HG03103 (cell line): Measurements from ENCODE around the gene ZC3H13.
A peak's percentile ranks its signal among the peaks of the same experiment; 100 is the strongest.

Experiments
- ATAC-seq: cut with Tn5 transposase; IDR thresholded peaks from one replicate; pipeline ENCODE4 v1.9.1; 2021; ENCODE audit warnings: low read depth; ENCODE audit not compliant: unreplicated experiment

ZC3H13 gene, protein sequence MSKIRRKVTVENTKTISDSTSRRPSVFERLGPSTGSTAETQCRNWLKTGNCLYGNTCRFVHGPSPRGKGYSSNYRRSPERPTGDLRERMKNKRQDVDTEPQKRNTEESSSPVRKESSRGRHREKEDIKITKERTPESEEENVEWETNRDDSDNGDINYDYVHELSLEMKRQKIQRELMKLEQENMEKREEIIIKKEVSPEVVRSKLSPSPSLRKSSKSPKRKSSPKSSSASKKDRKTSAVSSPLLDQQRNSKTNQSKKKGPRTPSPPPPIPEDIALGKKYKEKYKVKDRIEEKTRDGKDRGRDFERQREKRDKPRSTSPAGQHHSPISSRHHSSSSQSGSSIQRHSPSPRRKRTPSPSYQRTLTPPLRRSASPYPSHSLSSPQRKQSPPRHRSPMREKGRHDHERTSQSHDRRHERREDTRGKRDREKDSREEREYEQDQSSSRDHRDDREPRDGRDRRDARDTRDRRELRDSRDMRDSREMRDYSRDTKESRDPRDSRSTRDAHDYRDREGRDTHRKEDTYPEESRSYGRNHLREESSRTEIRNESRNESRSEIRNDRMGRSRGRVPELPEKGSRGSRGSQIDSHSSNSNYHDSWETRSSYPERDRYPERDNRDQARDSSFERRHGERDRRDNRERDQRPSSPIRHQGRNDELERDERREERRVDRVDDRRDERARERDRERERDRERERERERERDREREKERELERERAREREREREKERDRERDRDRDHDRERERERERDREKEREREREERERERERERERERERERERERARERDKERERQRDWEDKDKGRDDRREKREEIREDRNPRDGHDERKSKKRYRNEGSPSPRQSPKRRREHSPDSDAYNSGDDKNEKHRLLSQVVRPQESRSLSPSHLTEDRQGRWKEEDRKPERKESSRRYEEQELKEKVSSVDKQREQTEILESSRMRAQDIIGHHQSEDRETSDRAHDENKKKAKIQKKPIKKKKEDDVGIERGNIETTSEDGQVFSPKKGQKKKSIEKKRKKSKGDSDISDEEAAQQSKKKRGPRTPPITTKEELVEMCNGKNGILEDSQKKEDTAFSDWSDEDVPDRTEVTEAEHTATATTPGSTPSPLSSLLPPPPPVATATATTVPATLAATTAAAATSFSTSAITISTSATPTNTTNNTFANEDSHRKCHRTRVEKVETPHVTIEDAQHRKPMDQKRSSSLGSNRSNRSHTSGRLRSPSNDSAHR (N-terminal part only)

DNA sequence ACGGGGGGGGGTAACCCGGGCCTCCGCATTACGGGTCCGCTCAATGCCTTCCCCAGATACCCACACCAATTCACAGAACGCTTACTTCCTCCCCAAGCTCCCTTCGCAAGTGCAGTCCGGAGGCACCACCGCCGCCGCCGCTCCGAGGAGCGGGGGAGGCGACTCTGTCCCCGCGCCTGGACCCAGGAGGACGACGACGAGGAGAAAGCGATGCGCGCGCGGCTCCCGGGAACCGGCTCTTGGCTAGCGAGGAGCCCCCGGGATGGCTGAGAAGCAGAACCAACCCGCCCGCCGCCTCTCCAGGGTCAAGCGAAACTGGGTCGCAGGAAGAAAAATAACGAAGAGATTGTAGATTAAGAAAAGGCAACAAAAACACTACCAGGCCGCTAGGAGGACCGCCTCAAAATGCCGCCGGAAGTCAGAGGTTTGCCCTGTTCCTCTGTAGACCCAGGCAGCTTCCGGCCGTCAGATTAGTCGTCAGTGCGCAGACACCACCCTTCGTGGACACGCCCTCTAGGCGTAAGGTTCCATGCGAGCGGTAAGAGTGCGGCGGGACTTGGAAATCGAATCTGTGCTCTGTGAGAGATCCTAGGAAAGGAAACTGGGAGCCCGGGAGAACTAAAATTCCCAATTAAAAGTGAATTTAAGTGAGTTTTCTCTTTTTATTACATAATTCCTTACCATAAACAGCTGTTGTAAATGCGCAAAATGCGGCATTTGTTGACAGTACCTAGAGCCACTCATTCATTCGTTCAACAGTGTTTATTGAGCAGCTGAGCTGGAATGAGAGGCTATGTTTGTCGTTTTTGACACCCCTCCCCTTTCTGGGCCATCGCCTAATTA, at the start of gene ZC3H13:
TSS of gene ZC3H13 (minus strand) at position 428 of the 843 bp plus-strand sequence. CDS start 7,239 bp downstream, outside the sequence.
- ATAC-seq, result peak; percentile 99

DNA sequence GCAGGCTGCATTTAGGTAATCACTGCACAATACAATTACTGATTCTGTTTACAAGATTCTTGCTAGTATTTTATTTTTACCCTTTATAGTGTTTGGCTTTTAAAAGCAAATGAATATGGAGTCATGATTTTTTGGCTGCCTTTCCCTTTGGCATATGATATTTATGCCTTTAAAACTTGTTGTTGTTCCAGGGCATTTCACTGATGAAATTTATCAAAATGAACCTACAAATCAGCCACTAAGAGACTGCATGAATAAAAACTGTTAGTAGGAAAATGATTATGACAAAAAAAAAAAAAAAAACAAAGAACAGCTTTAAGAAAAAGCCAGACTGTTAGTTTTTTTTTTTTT, 49.7 kb upstream of the ZC3H13 start:
- ATAC-seq, result no peak

- ATAC-seq, result no peak
Measured at GRCh38 chr13:46101484-46102254, 49.1 kb upstream of the ZC3H13 start.

- no peak for ATAC-seq
Measured at GRCh38 chr13:46101002-46101401, 48.5 kb upstream of the ZC3H13 start.

- peak; percentile 59 for ATAC-seq
Measured at GRCh38 chr13:46100191-46100815, 47.8 kb upstream of the ZC3H13 start.

DNA sequence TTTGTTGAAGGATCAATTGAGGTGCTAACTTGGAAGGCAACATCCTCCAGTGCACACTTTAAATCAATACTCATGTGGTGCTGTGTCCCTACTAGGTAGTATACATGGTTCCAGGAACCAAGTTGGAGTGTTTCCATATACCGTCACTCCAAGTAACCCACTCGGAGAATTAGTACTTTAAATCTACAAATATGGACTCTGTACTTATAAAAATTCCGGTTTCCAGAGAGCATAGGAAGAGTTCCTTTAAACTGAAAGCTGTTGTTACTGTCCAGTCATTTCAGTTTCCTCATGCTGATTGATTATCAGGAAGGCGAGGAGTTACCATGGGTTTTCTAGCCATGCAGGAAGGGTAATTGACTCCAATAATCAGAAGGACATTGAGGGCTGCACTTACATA, 45.1 kb upstream of the ZC3H13 start:
- no peak for ATAC-seq

DNA sequence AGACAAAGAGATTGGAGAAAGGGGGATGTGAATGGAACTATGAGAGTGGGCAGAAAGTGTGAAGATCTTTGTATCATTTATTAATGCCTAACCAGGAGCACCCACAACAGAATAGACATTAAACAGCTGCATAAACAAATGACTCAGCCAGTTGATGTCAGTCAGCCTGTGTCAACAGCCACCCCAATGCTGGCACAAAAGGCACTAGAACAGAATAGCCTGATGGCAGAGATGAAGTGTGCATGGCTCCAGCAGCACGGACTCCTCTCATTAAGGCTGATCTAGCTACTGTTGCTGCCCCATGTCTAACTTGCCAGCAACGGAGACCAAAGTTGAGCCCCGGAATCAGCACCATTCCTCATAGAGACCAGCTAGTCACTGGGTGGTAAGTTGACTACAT, 44.5 kb upstream of the ZC3H13 start:
- ATAC-seq, result no peak

DNA sequence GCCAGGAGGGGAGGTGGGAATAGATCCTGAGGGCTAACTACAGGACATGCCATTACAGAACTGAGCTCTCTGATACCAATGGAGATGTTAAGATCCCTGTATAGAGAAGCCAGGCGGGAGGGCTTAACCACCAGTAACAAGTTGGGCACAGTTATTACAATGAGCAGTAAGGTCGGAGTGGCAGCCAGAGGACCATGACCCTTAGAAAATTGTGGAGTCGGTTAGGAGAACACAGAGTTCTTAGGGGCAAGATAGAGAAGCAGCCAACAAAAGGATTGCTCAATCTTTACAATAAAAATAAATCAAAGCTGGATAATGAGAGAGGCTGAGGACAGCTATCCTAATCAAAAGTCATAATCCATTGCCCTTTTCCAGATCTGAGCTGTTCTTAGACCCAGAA, 41.9 kb upstream of the ZC3H13 start:
- no peak for ATAC-seq

DNA sequence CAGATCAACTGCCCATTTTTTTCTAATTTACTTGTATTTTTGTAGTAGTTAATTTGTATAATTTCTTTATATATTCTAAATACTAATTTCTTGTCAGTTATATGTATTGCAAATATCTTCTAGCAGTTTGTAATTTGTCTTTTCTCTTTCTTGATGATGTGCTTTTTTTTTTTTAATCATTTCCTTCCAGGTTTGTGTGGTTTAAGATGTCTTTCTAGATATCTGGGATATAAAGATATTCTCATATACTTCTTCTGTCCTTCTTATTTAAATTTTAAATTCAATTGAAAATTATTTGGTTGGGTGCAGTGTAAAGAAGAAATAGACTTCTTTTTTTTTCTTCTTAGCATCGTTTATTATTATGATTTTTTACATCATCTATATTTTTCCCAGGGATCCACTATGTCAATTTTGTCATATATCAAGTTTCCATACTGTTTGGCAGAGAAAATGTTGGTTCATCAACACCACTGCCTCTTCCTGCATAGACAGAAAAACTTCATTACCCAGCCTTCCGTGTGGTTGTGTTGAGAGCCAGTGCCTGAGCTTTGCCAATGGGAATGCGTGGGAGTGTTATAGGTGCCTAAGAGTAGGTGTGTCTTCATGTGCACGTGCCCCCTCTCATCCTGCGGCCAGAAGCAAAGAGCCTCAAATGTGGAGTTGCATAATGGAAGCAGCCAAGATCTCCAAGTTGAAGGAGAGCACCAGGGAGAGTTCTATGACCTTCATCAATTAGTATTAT, 36.4 kb upstream of the ZC3H13 start:
- no peak for ATAC-seq

DNA sequence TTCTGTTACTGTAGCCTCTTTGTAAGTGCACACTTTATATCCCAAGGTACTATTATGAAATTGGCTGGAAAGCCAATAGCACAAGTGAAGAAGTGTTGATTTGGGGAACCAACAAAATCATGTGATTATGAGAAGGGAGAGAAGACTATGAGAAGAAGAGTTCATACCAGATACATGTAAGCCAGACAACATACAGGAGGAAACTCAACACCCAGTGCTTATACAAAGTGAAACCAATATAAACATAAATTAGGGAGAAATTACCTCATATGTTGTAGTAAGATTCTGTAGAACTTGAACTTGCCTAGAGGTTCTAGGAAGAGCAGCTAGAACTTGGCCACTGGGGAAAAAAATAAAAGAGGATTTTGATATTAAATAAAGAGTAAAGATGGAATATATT, 34.9 kb upstream of the ZC3H13 start:
- ATAC-seq, result no peak

DNA sequence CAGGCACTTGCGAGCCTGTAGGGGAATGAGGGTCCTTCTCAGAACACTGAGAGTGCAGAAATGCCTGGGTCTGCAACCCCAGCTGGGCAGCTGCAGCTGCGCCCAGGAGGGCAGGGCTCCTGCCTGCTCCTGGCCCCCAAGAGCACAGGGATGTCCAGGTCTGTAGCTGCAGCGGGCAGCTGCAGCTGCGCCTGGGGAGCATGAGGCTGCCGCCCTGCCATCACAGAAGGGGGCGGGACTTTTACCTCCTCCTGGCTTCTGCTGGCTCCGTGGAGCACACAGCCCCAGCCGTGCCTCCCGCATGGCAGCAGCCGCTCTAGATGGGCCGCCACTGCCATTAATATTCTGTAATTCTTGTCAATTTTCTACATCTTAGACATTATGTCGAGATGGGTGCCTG, 34.4 kb upstream of the ZC3H13 start:
- no peak for ATAC-seq

DNA sequence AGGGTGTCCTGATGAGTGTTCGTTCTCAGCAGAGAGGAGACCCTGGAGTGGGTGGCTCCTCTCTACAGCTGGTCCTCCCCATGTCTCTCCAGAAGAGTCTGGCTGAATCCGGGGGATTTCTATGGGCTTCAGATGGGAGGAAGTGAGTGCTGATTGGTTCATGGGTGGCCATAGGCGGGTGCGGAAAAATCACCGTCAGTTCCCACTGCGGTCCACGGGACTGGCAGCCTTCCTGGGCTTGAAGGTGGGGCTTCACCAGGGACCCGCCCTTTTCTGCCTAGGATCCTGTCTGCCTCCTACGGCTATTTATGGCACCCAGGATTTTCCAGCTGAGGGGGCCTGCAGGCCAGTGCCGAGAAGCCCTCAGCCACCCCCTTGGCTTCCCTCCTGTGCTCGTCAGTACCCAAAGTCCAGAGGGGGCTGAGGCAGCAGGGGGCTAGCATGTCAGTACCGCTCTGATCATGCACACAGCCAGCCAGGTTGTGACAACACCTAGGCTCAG, 33.9 kb upstream of the ZC3H13 start:
- no peak for ATAC-seq

DNA sequence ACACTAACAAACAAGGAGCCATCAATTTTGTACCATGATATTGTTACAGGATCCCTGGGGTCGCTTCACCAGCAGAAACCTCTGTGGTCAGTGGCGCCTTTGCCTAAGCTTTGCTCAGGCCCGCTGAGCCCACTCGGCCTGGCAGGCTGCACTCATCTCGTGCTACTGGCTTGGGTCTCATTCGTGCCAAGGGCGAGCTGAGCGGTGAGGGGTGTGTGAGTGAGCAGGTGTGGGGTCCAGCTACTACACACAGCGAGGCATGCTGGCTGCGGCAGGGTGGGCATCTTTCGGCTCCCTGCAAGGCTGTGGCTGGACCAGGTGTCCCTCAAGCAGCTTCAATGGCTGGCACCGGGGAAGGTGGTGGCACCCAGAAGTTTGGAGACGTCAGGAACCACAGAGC, 33.2 kb upstream of the ZC3H13 start:
- ATAC-seq, result no peak

- ATAC-seq, result no peak
Measured at GRCh38 chr13:46082324-46082723, 29.8 kb upstream of the ZC3H13 start.

DNA sequence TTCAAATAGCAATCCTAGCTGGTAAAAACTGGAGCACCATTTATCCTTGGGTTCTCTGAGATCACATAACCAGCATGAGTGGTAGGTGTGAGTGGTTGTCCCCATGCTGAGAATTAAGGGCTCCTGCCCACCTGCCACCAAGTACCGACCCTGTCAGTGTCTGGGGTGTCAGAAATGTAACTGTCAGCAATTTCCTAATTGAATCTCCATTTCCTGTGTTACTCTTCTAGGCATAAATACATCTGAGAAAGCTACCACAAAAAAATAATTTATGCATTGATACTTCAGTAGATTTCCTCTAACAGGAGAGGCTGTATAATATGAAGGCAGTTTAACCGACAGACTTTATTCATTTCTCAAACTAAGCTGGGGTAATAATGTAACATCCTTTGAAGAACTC, 27.2 kb upstream of the ZC3H13 start:
- ATAC-seq, result no peak

DNA sequence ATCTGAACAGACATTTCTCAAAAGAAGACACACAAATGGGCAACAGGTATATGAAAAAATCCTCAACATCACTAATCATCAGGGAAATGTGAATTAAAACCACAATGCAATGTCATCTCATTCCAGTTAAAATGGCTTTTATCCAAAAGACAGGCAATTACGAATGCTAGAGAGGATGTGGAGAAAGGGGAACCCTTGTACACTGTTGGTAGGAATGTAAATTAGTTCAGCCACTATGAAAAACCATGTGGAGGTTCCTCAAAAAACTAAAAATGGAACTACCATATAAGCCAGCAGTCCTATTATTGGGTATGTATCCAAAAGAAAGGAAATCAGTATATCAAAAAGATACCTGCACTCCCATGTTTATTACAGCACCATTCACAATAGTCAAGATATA, 24.7 kb upstream of the ZC3H13 start:
- ATAC-seq, result no peak

- no peak for ATAC-seq
Measured at GRCh38 chr13:46076827-46077226, 24.3 kb upstream of the ZC3H13 start.

GRCh38 chr13:46075811-46076210, 23.3 kb upstream of the ZC3H13 start:
- no peak for ATAC-seq
